ENCODE results near the gene CCDC178. TPM values are rescaled to one million over a fixed set of nuclear protein-coding genes. Genes with fewer than 3 reads are reported as not detected.
"Not testable (repeated sequence)": the region's sequence is repeated elsewhere in the genome, so short reads cannot be mapped to it uniquely, and the experiment has no call there.

CCDC178 gene
- total RNA-seq, 1 donor from 2014 or later, result not detected

- Mint-ChIP-seq H3K4me1 (no peaks in the 10 kb centered on the region), H3K27me3 (no peaks in the 10 kb centered on the region), H3K9me3 (no peaks in the 10 kb centered on the region), H3K4me3 (no peak overlapping the region), H3K36me3 (ENCODE audit: low read depth) (no peaks in the 10 kb centered on the region), H3K27ac (no peak overlapping the region)
- intact Hi-C loops (cut with micrococcal nuclease), result loop anchor here (5.0 to 10.0 kb wide), 2 partner anchors 533 to 1556 kb away; no protein-coding TSS in a partner anchor
- peak; percentile 88 for DNase-seq
Measured at GRCh38 chr18:33231474-33232317, 208.8 kb downstream of the CCDC178 start.

DNA sequence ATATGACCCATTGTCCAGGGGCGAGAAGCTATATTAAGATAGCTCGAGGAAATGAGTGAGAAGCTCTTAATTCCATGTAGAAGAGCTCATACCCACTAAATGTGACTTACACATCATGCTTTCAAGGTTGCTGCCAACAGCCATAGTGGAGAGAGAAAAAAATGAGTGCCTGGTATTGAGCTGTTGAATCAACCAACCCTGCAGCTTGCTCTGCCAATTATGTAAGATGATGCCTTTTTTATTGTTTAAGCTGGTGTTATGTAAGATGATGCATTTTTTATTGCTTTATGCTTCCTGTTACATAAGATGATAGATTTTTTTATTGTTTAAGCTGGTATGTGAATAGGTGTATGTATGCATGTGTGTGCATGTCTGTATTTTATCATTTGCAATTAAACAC lies 228.2 kb downstream of the CCDC178 start:
- intact Hi-C loops (cut with micrococcal nuclease), result no loop called here
- Mint-ChIP-seq H3K4me3 (no peak overlapping the region), H3K9me3 (no peaks in the 10 kb centered on the region), H3K36me3 (ENCODE audit: low read depth) (no peaks in the 10 kb centered on the region), H3K27ac (no peak overlapping the region), H3K27me3 (no peaks in the 10 kb centered on the region), H3K4me1 (no peaks in the 10 kb centered on the region)
- no peak for DNase-seq

GRCh38 chr18:33210575-33211189 lies 229.8 kb downstream of the CCDC178 start:
- Mint-ChIP-seq H3K4me3 (no peak overlapping the region), H3K27me3 (no peaks in the 10 kb centered on the region), H3K36me3 (ENCODE audit: low read depth) (no peaks in the 10 kb centered on the region), H3K27ac (no peak overlapping the region), H3K4me1 (no peaks in the 10 kb centered on the region), H3K9me3 (no peaks in the 10 kb centered on the region)
- intact Hi-C loops (cut with micrococcal nuclease), result no loop called here
- no peak for DNase-seq

DNA sequence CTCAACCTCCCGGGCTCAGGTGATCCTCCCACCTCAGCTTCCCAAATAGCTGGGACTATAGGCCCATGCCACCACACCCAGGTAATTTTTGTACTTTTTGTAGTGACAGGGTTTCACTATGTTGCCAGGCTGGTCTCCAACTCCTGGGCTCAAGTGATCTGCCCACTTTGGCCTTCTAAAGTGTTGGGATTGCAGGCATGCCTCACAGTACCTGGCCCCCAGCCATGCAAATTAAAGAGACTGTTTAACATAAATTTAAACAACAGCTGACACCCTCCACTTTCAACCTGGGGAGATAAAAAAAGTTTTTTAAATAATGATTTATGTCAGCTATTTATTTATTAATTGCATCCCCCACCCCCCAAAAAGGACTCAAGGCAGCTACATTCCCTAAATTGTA lies 234.7 kb downstream of the CCDC178 start:
- DNase-seq, result no peak
- H3K4me1 Mint-ChIP-seq, result no peaks in the 10 kb centered on the region
- H3K27me3 Mint-ChIP-seq, result no peaks in the 10 kb centered on the region
- H3K27ac Mint-ChIP-seq, result no peak overlapping the region
- H3K9me3 Mint-ChIP-seq, result no peaks in the 10 kb centered on the region
- no peaks in the 10 kb centered on the region for H3K36me3 Mint-ChIP-seq (ENCODE audit: low read depth)
- H3K4me3 Mint-ChIP-seq, result no peak overlapping the region
- intact Hi-C loops (cut with micrococcal nuclease), result no loop called here

DNA sequence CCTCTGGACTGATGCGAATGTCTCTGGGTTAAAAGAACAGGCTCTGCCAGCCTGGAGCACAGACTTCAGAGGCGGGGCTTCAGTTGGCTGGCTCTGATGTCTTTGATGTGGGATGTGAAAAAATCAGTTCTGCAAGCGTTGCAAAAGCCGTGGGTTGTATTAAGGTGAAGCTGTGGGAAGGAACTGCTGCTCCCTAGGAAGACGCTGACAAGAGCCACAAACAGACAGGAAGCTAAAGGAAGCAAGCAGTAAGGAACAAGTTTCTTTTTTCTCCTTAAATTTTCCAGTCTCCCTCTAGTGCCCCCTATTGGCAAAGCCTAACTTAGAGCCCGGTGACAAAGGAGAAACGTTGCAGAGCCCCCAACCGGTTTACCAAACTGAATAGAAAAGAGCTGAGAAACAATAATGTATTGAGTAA lies 239.0 kb downstream of the CCDC178 start:
- H3K4me1 Mint-ChIP-seq, result no peaks in the 10 kb centered on the region
- intact Hi-C loops (cut with micrococcal nuclease), result no loop called here
- H3K27ac Mint-ChIP-seq, result no peak overlapping the region
- DNase-seq, result no peak
- no peak overlapping the region for H3K4me3 Mint-ChIP-seq
- H3K36me3 Mint-ChIP-seq (ENCODE audit: low read depth), result no peaks in the 10 kb centered on the region
- H3K9me3 Mint-ChIP-seq, result no peaks in the 10 kb centered on the region
- H3K27me3 Mint-ChIP-seq, result no peaks in the 10 kb centered on the region

DNA sequence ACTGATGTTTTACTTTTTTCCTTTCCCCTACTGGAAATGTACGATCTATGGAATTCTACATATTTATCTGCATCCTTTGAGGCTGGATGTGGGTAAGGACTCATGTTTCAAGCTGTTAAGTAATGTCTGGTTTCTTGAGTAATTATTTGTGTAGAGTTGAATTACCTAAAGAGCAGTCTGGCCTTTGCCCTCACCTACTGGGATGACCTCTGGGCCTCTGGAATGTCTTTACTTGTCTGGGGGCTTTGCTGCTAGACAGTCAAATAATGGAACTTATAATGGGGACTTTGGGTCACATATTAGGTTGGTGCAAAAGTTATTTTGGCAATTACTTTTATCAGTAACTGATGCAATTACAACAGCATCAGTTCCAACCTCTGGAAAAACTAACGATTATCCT lies 244.7 kb downstream of the CCDC178 start:
- Mint-ChIP-seq H3K27me3 (no peaks in the 10 kb centered on the region), H3K4me1 (no peaks in the 10 kb centered on the region), H3K9me3 (no peaks in the 10 kb centered on the region), H3K27ac (no peak overlapping the region), H3K36me3 (ENCODE audit: low read depth) (no peaks in the 10 kb centered on the region), H3K4me3 (no peak overlapping the region)
- no peak for DNase-seq
- intact Hi-C loops (cut with micrococcal nuclease), result no loop called here

DNA sequence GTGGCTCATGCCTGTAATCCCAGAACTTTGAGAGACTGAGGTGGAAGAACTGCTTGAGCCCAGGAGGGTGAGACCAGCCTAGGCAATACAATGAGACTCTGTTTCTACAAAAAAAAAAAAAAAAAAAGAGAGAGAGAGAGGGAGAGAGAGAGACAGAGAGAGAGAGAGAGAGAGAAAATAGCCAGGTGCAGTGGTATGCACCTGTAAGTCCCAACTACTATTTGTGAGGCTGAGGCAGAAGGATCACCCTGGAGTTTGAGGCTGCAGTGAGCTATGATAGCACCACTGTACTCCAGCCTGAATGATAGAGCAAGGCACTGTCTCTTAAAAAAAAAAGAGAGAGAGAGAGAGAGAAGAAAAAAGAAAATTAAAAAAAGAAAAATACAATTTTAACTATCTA lies 245.7 kb downstream of the CCDC178 start:
- intact Hi-C loops (cut with micrococcal nuclease), result no loop called here
- Mint-ChIP-seq H3K27me3 (no peaks in the 10 kb centered on the region), H3K4me3 (no peak overlapping the region), H3K36me3 (ENCODE audit: low read depth) (no peaks in the 10 kb centered on the region), H3K27ac (no peak overlapping the region), H3K4me1 (no peaks in the 10 kb centered on the region), H3K9me3 (no peaks in the 10 kb centered on the region)
- no peak for DNase-seq

GRCh38 chr18:33184958-33185357 lies 255.6 kb downstream of the CCDC178 start:
- Mint-ChIP-seq H3K9me3 (no peaks in the 10 kb centered on the region), H3K27me3 (no peaks in the 10 kb centered on the region), H3K36me3 (ENCODE audit: low read depth) (no peaks in the 10 kb centered on the region), H3K4me3 (no peak overlapping the region), H3K4me1 (no peaks in the 10 kb centered on the region), H3K27ac (no peak overlapping the region)
- DNase-seq, result no peak
- intact Hi-C loops (cut with micrococcal nuclease), result no loop called here

GRCh38 chr18:33184175-33184574 lies 256.3 kb downstream of the CCDC178 start:
- no peak overlapping the region for H3K27ac Mint-ChIP-seq
- intact Hi-C loops (cut with micrococcal nuclease), result no loop called here
- H3K4me3 Mint-ChIP-seq, result no peak overlapping the region
- H3K4me1 Mint-ChIP-seq, result no peaks in the 10 kb centered on the region
- no peak for DNase-seq
- H3K9me3 Mint-ChIP-seq, result no peaks in the 10 kb centered on the region
- H3K27me3 Mint-ChIP-seq, result no peaks in the 10 kb centered on the region
- no peaks in the 10 kb centered on the region for H3K36me3 Mint-ChIP-seq (ENCODE audit: low read depth)

DNA sequence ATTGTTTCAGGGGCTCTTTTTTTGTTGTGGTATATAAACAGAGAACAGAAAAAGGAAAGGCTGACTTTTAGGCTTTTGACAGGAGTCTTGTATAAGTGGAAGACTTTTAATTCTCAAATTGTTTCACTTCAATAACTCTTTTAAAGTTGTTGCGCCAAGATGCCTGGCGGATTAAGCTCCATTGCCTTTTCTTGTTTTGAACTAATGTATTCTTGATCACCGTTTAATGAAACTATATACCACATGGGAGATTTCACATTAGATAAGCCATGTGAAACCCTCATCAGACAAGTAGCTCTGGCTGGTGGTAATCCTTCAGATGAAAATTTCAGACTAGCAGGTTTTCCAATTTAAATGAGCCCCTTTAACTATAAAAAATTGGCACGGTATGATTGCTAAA lies 257.4 kb downstream of the CCDC178 start:
- no peak for DNase-seq
- no peaks in the 10 kb centered on the region for H3K4me1 Mint-ChIP-seq
- no peaks in the 10 kb centered on the region for H3K9me3 Mint-ChIP-seq
- no peak overlapping the region for H3K27ac Mint-ChIP-seq
- H3K4me3 Mint-ChIP-seq, result no peak overlapping the region
- intact Hi-C loops (cut with micrococcal nuclease), result no loop called here
- H3K36me3 Mint-ChIP-seq (ENCODE audit: low read depth), result no peaks in the 10 kb centered on the region
- H3K27me3 Mint-ChIP-seq, result no peaks in the 10 kb centered on the region

DNA sequence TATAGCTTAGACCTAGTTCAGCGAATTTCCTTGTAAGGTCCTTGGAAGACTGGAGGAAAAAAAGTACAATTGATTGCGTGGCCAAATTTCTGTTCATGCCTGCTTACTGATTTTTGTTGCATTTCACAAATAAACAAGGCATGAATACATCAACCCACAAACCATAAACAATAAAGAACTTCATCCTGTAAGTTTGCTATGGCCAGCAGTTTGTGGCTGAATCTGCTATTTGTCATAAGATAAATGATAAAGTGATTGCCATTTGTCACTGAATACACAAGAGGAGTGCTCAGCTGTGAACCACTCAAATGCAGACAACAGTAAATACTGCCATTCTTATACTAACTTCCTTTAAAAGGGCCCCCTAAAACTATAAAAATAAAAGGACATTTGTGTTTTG lies 259.5 kb downstream of the CCDC178 start:
- H3K4me3 Mint-ChIP-seq, result no peak overlapping the region
- H3K36me3 Mint-ChIP-seq (ENCODE audit: low read depth), result no peaks in the 10 kb centered on the region
- intact Hi-C loops (cut with micrococcal nuclease), result no loop called here
- no peak overlapping the region for H3K27ac Mint-ChIP-seq
- no peak for DNase-seq
- no peaks in the 10 kb centered on the region for H3K4me1 Mint-ChIP-seq
- no peaks in the 10 kb centered on the region for H3K9me3 Mint-ChIP-seq
- H3K27me3 Mint-ChIP-seq, result no peaks in the 10 kb centered on the region

DNA sequence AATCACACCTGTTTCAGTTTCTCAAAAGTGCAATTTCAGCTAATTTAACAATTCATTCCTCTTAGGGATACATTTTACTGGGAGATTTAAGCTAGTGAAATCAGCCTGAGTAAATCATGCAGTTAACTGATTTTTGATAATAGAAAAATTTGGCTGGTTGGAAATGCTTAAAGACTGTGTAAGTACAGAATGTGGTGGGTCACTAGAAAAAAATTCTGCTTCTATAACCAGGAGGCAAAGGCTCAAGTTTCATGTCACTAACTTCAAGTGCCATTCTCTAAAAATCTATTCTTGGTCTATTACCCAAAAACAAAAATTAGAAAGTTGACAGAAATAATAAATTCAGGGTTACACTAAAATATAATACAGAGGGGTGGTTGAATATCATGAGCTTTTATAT lies 271.3 kb downstream of the CCDC178 start:
- H3K27ac Mint-ChIP-seq, result no peak overlapping the region
- intact Hi-C loops (cut with micrococcal nuclease), result no loop called here
- H3K36me3 Mint-ChIP-seq (ENCODE audit: low read depth), result no peaks in the 10 kb centered on the region
- no peak overlapping the region for H3K4me3 Mint-ChIP-seq
- H3K4me1 Mint-ChIP-seq, result no peaks in the 10 kb centered on the region
- no peak for DNase-seq
- H3K9me3 Mint-ChIP-seq, result no peaks in the 10 kb centered on the region
- no peaks in the 10 kb centered on the region for H3K27me3 Mint-ChIP-seq

- H3K36me3 Mint-ChIP-seq (ENCODE audit: low read depth); H3K27me3 Mint-ChIP-seq; intact Hi-C loops (cut with micrococcal nuclease); H3K9me3 Mint-ChIP-seq; H3K4me1 Mint-ChIP-seq; H3K4me3 Mint-ChIP-seq; H3K27ac Mint-ChIP-seq; DNase-seq: not testable (repeated sequence)
Measured at GRCh38 chr18:33164121-33164520, 276.4 kb downstream of the CCDC178 start.

DNA sequence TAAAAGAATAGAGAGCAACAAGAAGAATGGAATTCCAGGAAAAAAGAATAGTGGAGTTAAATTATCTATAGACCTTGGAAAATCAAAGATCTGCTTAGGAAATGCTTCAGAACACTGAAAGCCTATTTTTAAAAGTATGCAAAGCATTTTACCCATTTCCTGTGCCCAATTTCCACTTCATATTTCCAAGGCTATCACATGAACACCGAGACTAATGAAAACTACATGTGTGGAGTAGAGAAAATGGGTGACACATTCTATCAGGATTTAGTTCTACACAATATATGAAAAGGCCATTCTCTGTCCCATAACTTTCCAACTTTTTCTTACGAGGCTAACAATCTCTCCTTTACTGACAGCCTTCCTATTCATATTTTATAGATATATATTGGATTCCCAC lies 279.4 kb downstream of the CCDC178 start:
- no peaks in the 10 kb centered on the region for H3K36me3 Mint-ChIP-seq (ENCODE audit: low read depth)
- no peaks in the 10 kb centered on the region for H3K4me1 Mint-ChIP-seq
- no peaks in the 10 kb centered on the region for H3K27me3 Mint-ChIP-seq
- no peak overlapping the region for H3K4me3 Mint-ChIP-seq
- no peak overlapping the region for H3K27ac Mint-ChIP-seq
- intact Hi-C loops (cut with micrococcal nuclease), result no loop called here
- no peak for DNase-seq
- peaks cover 5% of the 10 kb centered on the region for H3K9me3 Mint-ChIP-seq

Measured in activated CD4-positive, alpha-beta T cell treated with anti-CD3 and anti-CD28 coated beads, Interleukin-2, amount 10 ng/mL, durations not matched to agents 24 days and 14 days (primary cell).